Endothelial cell of umbilical vein (primary cell): Measurements from ENCODE around the gene SAC3D1.

Experiments used
- CTCF ChIP-seq, 2 donors: IDR thresholded peaks; 1 replicate in 1 of 2; 2 replicates in 1 of 2; pipeline ENCODE4 v1.5.1; 2011; ENCODE audit warnings: low read length in 2 of 2, mild to moderate bottlenecking in 2 of 2, moderate library complexity in 2 of 2, control low read depth in 1 of 2, inconsistent platforms in 1 of 2, low read depth in 1 of 2; ENCODE audit not compliant: insufficient read depth in 1 of 2; ENCODE audit errors: extremely low read depth in 1 of 2
- EZH2 ChIP-seq: IDR thresholded peaks from 2 replicates; pipeline ENCODE4 v1.6.1; 2012; ENCODE audit warnings: borderline replicate concordance, low read depth, mild to moderate bottlenecking, moderate library complexity, low read length, inconsistent platforms; ENCODE audit not compliant: severe bottlenecking
- MAX ChIP-seq: IDR thresholded peaks from 2 replicates; pipeline ENCODE4 v1.6.1; 2011; ENCODE audit not compliant: insufficient read depth, insufficient read length
- MYC ChIP-seq: IDR thresholded peaks from one replicate; pipeline ENCODE4 v1.6.1; 2011; ENCODE audit warnings: mild to moderate bottlenecking, low read depth, low read length
- POLR2A ChIP-seq: IDR thresholded peaks from 2 replicates; pipeline ENCODE4 v1.6.1; 2012; ENCODE audit warnings: low read depth, mild to moderate bottlenecking, control low read depth, low read length

GRCh38 chr11:65040847-65041622 is at the start of gene SAC3D1:
- TF ChIP-seq CTCF (IDR thresholded peaks at IDR 0.05; ENCODE audit: extremely low read depth in 1 of 2, insufficient read depth in 1 of 2, low read depth in 1 of 2, low read length in 2 of 2): no peak
- no peak for TF ChIP-seq MYC
- TF ChIP-seq EZH2: no peak
- TF ChIP-seq MAX: no peak
- TF ChIP-seq POLR2A: peak; percentile 67
